Neural progenitor cell (in vitro differentiated cells): ENCODE results near the gene ELOVL3.
A peak's percentile ranks its signal among the peaks of the same experiment; 100 is the strongest.

Experiments used
- EZH2 ChIP-seq: fragments of 200-600 bp; sonication (generic); IDR thresholded peaks from 2 replicates; pipeline ENCODE4 v1.6.1; 2017; ENCODE audit warnings: antibody characterized with exemption, mild to moderate bottlenecking, moderate library complexity
- EZH2phosphoT487 ChIP-seq: fragments of 200-600 bp; sonication (generic); IDR thresholded peaks from 2 replicates; pipeline ENCODE4 v1.6.1; 2017; ENCODE audit warnings: antibody characterized with exemption
- TF ChIP-seq, protein P1 (sequence below): fragments of 200-600 bp; sonication (generic); IDR thresholded peaks from 2 replicates; pipeline ENCODE4 v1.5.1; 2017; ENCODE audit warnings: antibody characterized with exemption, mild to moderate bottlenecking

DNA sequence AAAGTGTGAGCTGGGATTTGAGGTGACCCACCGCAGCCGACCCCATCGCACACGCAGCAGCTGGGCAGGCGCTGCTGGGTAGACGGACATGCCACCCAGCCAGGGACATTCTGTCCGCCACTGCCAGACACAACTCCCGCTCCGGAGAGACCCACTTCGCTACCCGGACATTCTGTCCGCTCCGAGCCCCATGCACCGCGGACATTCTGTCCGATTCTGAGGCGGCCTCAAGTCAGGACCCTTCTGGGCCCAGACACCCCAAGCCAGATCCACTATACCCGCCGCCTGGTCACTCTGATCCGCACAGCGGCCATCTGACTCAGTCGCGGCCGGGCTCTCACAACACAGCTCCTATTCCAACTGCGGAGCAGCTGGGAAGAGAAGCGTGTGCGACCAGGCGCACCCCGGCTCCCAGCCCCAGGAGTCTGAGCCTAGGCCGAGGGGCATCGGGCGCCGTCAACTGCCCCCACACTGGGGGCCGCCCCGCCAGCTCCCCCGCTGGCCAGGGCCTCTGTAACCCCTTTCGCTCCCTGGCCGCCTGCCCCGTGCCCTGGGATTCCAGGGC is 14.4 kb downstream of the ELOVL3 start:
- TF ChIP-seq, protein P1, sequence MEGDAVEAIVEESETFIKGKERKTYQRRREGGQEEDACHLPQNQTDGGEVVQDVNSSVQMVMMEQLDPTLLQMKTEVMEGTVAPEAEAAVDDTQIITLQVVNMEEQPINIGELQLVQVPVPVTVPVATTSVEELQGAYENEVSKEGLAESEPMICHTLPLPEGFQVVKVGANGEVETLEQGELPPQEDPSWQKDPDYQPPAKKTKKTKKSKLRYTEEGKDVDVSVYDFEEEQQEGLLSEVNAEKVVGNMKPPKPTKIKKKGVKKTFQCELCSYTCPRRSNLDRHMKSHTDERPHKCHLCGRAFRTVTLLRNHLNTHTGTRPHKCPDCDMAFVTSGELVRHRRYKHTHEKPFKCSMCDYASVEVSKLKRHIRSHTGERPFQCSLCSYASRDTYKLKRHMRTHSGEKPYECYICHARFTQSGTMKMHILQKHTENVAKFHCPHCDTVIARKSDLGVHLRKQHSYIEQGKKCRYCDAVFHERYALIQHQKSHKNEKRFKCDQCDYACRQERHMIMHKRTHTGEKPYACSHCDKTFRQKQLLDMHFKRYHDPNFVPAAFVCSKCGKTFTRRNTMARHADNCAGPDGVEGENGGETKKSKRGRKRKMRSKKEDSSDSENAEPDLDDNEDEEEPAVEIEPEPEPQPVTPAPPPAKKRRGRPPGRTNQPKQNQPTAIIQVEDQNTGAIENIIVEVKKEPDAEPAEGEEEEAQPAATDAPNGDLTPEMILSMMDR, result no peak
- TF ChIP-seq EZH2 (no peak), EZH2phosphoT487 (peak; percentile 55)
